SU-DHL-6 (cell line): Measurements from ENCODE around the gene CORO7.

Source experiments
- H2AFZ ChIP-seq: fragments of 200-600 bp; sonication (generic); 2 replicates; pipeline ENCODE4 v1.6.1; 2014; ENCODE audit warnings: low read depth, mild to moderate bottlenecking, moderate library complexity, mixed read lengths, antibody characterized with exemption, low read length; ENCODE audit not compliant: severe bottlenecking
- H3F3A ChIP-seq: fragments of 200-600 bp; shearing (Covaris generic); 2 replicates; pipeline ENCODE4 v1.6.0; 2016; ENCODE audit warnings: antibody characterized with exemption, mild to moderate bottlenecking; ENCODE audit not compliant: insufficient read depth
- H3K27ac ChIP-seq: fragments of 200-600 bp; sonication (generic); 2 replicates; pipeline ENCODE4 v1.5.1; 2016; ENCODE audit warnings: low read depth, mild to moderate bottlenecking, low read length, moderate library complexity, mixed read lengths
- H3K27me3 ChIP-seq: fragments of 200-600 bp; sonication (generic), shearing (Covaris generic); 2 replicates; pipeline ENCODE4 v1.6.0; 2014; ENCODE audit warnings: mild to moderate bottlenecking, low read length
- H3K36me3 ChIP-seq: fragments of 200-600 bp; sonication (generic); 2 replicates; pipeline ENCODE4 v1.6.1; 2014; ENCODE audit warnings: mild to moderate bottlenecking, low read length, mixed read lengths
- H3K4me2 ChIP-seq: fragments of 300-600, 200-600 bp; shearing (Covaris generic), sonication (generic); 2 replicates; pipeline ENCODE4 v1.6.0; 2014; ENCODE audit warnings: low read length, low read depth, mild to moderate bottlenecking; ENCODE audit not compliant: poor library complexity, severe bottlenecking
- H3K4me3 ChIP-seq: fragments of 200-600 bp; sonication (generic); 2 replicates; pipeline ENCODE4 v1.5.1; 2014; ENCODE audit warnings: antibody characterized with exemption, low read length, mild to moderate bottlenecking, mixed read lengths; ENCODE audit not compliant: insufficient read depth, poor library complexity, severe bottlenecking
- H3K79me2 ChIP-seq: fragments of 200-600 bp; sonication (generic); 2 replicates; pipeline ENCODE4 v1.6.1; 2014; ENCODE audit warnings: mild to moderate bottlenecking, low read length, moderate library complexity; ENCODE audit not compliant: insufficient read depth
- H3K9ac ChIP-seq: fragments of 200-600 bp; sonication (generic); 2 replicates; pipeline ENCODE4 v1.7.0; 2014; ENCODE audit warnings: mild to moderate bottlenecking, low read length
- H3K9me2 ChIP-seq: fragments of 200-600 bp; sonication (generic); replicated peaks from 2 replicates; pipeline ENCODE4 v1.6.1; 2014; ENCODE audit warnings: low read length; ENCODE audit not compliant: insufficient read depth
- H3K9me3 ChIP-seq: fragments of 200-600 bp; sonication (generic); 2 replicates; pipeline ENCODE4 v1.6.1; 2014; ENCODE audit warnings: low read length, mixed read lengths; ENCODE audit not compliant: insufficient read depth
- H4K20me1 ChIP-seq: fragments of 200-600 bp; sonication (generic); 2 replicates; pipeline ENCODE4 v1.6.1; 2014; ENCODE audit warnings: low read depth, mild to moderate bottlenecking, antibody characterized with exemption, low read length, moderate library complexity, mixed read lengths
- CTCF ChIP-seq: fragments of 200-600 bp; sonication (generic); IDR thresholded peaks from one replicate; pipeline ENCODE4 v1.5.1; 2017; ENCODE audit warnings: antibody characterized with exemption, mild to moderate bottlenecking, low read length, moderate library complexity; ENCODE audit not compliant: insufficient read depth, poor library complexity, severe bottlenecking
- EZH2phosphoT487 ChIP-seq: fragments of 200-600 bp; sonication (generic), shearing (Covaris generic); conservative IDR thresholded peaks from 2 replicates; pipeline ENCODE4 v1.6.1; 2018; ENCODE audit warnings: mild to moderate bottlenecking, antibody characterized with exemption, low read length, moderate library complexity, mixed read lengths

CORO7 gene

GRCh38 chr16:4433228-4433627, 16.8 kb upstream of the CORO7 start:
- H2AFZ ChIP-seq: no peak overlapping the region
- no peak overlapping the region for H3K4me2 ChIP-seq
- no peak overlapping the region for H3K9ac ChIP-seq
- H3K27ac ChIP-seq: no peak overlapping the region
- H3F3A ChIP-seq: no peaks in the 10 kb centered on the region
- H3K79me2 ChIP-seq: peaks cover 61% of the 10 kb centered on the region
- H3K9me3 ChIP-seq: no peaks in the 10 kb centered on the region
- H4K20me1 ChIP-seq: no peaks in the 10 kb centered on the region
- TF ChIP-seq EZH2phosphoT487 (no peak), CTCF (no peak)
- H3K27me3 ChIP-seq: no peaks in the 10 kb centered on the region
- no peak overlapping the region for H3K4me3 ChIP-seq
- peaks cover 23% of the 10 kb centered on the region for H3K36me3 ChIP-seq
- H3K9me2 ChIP-seq: no peaks in the 10 kb centered on the region

- Histone ChIP-seq H3K79me2 (peaks cover 81% of the 10 kb centered on the region), H3K9ac (no peak overlapping the region), H3K9me3 (no peaks in the 10 kb centered on the region), H3K4me2 (no peak overlapping the region), H3K27ac (no peak overlapping the region), H4K20me1 (no peaks in the 10 kb centered on the region), H3F3A (no peaks in the 10 kb centered on the region), H3K27me3 (no peaks in the 10 kb centered on the region), H2AFZ (no peak overlapping the region), H3K36me3 (peaks cover 17% of the 10 kb centered on the region), H3K4me3 (no peak overlapping the region), H3K9me2 (no peaks in the 10 kb centered on the region)
- no peak for TF ChIP-seq EZH2phosphoT487
- TF ChIP-seq CTCF: no peak
Observed at GRCh38 chr16:4431023-4431422, 14.6 kb upstream of the CORO7 start.

GRCh38 chr16:4428500-4428899, 12.1 kb upstream of the CORO7 start:
- H3K36me3 ChIP-seq: peaks cover 9% of the 10 kb centered on the region
- peaks cover 72% of the 10 kb centered on the region for H3K79me2 ChIP-seq
- H3K9me3 ChIP-seq: no peaks in the 10 kb centered on the region
- H3K9ac ChIP-seq: no peak overlapping the region
- H3F3A ChIP-seq: 0 out of 2 replicates have a peak, but pooled peaks cover 4% of the 10 kb centered on the region
- no peak for TF ChIP-seq CTCF
- TF ChIP-seq EZH2phosphoT487: no peak
- no peak overlapping the region for H3K4me2 ChIP-seq
- no peak overlapping the region for H3K27ac ChIP-seq
- H3K9me2 ChIP-seq: no peaks in the 10 kb centered on the region
- H2AFZ ChIP-seq: no peak overlapping the region
- no peak overlapping the region for H3K4me3 ChIP-seq
- no peaks in the 10 kb centered on the region for H3K27me3 ChIP-seq
- H4K20me1 ChIP-seq: no peaks in the 10 kb centered on the region
